B cell (primary cell): ENCODE measurements around the gene PLTP.

Source experiments
- EZH2 ChIP-seq: IDR thresholded peaks from 2 replicates; pipeline ENCODE4 v1.6.1; 2012; ENCODE audit warnings: borderline replicate concordance, low read depth, mild to moderate bottlenecking, moderate library complexity, low read length; ENCODE audit not compliant: insufficient read depth, poor library complexity, severe bottlenecking
- TF ChIP-seq, protein P1 (sequence below): fragments of 200-600 bp; IDR thresholded peaks from one replicate; pipeline ENCODE4 v1.8.0; 2022; ENCODE audit warnings: antibody characterized with exemption, mild to moderate bottlenecking

DNA sequence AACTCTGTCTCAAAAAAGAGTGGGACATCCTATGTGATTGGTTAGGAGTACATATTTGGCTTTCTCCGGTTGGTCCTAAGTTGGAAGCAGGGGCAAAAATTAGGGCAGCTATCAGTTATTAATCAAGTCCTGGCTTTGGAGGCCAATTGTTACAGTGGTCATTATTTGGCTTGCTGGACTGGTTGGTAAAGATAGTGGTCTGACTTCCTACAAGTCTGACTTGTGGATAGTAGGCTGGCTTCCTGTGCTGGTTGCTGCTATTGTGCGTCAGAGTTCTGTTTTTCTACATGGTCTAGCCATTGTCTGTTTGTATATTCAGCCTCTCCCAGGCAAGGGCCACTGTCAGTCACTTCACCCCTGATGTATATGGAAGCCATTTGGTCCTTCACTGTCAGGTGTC lies 61.7 kb downstream of the PLTP start:
- TF ChIP-seq, protein P1, sequence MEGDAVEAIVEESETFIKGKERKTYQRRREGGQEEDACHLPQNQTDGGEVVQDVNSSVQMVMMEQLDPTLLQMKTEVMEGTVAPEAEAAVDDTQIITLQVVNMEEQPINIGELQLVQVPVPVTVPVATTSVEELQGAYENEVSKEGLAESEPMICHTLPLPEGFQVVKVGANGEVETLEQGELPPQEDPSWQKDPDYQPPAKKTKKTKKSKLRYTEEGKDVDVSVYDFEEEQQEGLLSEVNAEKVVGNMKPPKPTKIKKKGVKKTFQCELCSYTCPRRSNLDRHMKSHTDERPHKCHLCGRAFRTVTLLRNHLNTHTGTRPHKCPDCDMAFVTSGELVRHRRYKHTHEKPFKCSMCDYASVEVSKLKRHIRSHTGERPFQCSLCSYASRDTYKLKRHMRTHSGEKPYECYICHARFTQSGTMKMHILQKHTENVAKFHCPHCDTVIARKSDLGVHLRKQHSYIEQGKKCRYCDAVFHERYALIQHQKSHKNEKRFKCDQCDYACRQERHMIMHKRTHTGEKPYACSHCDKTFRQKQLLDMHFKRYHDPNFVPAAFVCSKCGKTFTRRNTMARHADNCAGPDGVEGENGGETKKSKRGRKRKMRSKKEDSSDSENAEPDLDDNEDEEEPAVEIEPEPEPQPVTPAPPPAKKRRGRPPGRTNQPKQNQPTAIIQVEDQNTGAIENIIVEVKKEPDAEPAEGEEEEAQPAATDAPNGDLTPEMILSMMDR: no peak
- no peak for TF ChIP-seq EZH2
